NCI-H1417 (cell line): ENCODE data around the gene LACRT.
"Not testable (repeated sequence)": the region's sequence is repeated elsewhere in the genome, so short reads cannot be mapped to it uniquely, and the experiment has no call there.

Experiments
- DNase-seq, 3 experiments: peaks; one replicate each; lab custom pipeline; 2025; lab: John Stamatoyannopoulos, UW

The LACRT gene

DNA sequence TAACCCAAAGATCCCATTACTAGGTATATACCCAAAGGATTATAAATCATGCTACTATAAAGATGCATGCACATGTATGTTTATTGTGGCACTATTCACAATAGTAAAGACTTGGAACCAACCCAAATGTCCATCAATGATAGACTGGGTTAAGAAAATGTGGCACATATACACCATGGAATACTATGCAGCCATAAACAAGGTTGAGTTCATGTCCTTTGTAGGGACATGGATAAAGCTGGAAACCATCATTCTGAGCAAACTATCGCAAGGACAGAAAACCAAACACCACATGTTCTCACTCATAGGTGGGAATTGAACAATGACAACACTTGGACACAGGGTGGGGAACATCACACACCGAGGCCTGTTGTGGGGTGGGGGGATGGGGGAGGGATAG lies 4.4 kb upstream of the LACRT start:
- not testable (repeated sequence) for DNase-seq

DNA sequence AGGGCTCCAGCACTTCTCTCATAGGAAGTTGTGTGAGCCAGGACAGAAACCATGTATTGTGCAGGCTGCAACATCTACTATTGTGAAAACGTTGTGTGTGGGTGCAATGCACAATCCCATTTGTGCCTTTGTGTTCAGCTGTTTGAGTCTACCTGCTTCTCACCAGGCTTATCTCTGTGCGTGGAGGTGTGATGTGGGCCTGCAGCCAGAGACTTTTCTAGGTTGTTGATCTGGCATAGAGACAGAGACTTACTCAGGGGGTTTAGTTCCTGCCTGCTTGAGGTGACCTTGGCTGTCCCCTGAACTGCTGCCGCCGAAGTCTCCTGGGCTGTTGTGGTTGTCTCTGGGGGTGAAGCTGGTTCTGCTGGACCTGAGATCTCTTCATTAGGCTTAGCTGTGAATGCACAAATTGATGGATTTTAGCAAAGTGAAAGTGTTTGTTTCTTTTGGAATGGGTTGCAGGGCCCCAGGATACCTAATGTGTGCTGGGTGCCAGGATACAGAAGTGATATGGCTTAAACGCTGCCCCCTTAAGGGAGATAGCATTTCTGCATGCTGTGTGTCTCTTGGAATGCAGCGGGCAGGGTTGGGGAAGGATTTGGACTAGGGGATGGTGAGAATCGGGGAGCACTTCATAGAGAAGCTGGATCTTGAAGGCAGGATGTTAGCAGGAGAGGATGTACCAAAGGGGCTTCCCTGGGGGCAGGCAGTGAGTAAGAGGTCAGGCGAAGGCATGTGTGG lies 2.5 kb downstream of the LACRT start:
- DNase-seq: no peak

- no peak for DNase-seq
Observed at GRCh38 chr12:54631551-54631950, 3.1 kb downstream of the LACRT start.

- no peak for DNase-seq
Observed at GRCh38 chr12:54629925-54630324, 4.8 kb downstream of the LACRT start.

GRCh38 chr12:54628186-54628846 lies 6.4 kb downstream of the LACRT start:
- no peak for DNase-seq

- no peak for DNase-seq
Observed at GRCh38 chr12:54627304-54627703, 7.4 kb downstream of the LACRT start.

GRCh38 chr12:54625598-54625997 lies 9.1 kb downstream of the LACRT start:
- no peak for DNase-seq

GRCh38 chr12:54624315-54625279 lies 10.1 kb downstream of the LACRT start:
- DNase-seq: no peak

GRCh38 chr12:54622463-54623183 lies 12.1 kb downstream of the LACRT start:
- DNase-seq: peak in 1 of 3 experiments; percentile 22

DNA sequence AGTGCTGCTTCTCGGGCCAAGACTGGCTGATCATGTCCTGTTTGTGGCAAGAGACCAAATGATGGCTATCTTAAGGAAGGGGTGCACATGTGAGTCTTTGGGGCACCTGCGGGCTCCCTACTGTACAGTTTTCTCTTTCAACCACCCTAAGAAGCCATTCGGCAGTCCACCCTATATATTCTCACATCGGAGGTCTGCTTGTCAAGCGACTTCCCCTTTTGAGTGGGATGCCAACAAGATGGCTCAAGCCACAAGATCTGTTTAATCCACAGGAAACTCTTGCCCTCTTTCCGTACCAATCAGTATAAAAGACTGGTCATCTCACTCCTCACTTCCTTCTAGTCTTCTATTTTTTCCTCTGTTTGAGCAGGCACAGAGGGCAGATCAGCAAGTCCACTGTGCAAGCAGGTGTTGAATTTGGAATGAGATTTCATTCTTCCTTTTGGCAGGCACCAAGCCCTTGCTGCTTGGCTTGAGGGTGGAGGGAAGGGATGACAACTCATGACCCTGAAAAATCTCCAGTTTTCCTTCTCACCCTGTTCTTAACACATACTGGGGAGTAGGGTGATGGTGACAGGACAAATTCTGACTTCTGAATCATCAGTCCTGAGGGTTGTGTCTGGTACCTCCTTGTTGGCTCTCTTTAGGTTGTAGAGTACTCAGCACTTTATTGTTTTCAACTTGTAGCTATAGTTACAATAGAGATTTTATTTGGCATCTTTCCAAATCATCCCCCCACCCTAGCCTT lies 17.6 kb downstream of the LACRT start:
- no peak for DNase-seq

DNA sequence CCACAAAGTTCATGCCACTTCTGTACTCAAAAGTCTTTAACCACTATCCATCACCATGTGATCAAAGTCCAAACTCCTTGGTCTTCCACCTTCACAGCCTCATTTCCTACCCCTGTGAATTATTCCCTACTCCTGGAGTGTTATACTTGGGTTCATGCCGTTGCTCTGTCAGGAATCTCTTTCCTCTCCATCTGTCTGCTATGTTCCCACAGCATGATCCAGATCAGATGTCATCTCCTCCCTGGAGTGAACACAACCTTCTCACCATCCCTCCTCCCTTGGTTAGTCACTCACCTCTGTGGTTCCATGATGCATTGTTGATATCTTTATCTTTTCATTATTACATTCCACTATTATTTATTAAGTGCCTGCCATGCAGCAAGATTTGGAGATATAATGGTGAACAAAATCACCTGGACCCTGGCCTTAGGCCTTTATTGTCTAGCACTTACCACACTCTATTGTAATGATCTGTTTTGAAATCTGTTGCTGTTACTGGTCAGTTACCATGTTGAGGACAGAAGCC lies 22.4 kb downstream of the LACRT start:
- no peak for DNase-seq

- DNase-seq: no peak
Observed at GRCh38 chr12:54611715-54612149, 23.0 kb downstream of the LACRT start.

DNA sequence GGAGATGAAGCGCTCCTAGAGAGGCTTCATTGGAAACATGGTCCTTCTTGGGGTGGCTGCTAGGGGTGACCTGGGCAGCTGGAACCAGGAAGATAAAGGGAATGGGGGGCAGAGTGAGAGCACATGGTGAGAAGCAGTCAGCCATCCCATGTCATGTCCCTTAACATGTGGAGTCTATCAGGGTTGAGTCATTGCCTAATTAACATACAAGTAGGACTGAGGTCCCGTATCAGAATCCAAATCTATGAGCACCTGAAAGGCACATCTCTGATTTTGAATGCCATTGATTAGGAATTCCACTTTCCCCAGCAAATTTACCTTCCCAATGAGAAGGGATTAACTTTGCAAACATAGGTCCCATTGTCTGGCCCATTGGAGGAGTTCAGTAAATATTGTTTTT lies 25.9 kb downstream of the LACRT start:
- DNase-seq: no peak

- no peak for DNase-seq
Observed at GRCh38 chr12:54608156-54608555, 26.5 kb downstream of the LACRT start.

DNA sequence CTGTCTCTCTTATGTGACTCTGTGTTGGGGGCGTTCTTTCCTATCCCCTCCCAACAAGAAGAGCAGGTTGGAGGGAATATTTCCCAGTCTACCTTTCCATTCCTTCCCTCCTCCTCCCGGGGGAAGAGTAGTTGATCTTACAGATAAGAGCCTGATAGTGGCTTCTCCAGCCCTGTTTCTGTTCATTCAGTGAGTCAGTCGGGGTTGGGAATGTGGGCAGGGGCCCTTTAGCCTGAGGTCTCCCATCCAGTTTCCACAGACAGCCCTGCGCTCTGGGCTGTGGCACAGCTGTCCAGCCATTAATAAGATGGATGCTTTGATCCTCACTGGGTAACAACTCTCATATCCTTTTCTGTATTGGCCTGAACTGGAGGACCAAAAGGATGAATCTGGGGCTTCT lies 28.1 kb downstream of the LACRT start:
- DNase-seq: no peak

GRCh38 chr12:54605138-54605970 lies 29.3 kb downstream of the LACRT start:
- DNase-seq: no peak

GRCh38 chr12:54604436-54604835 lies 30.3 kb downstream of the LACRT start:
- no peak for DNase-seq

- no peak for DNase-seq
Observed at GRCh38 chr12:54603872-54604271, 30.8 kb downstream of the LACRT start.

DNA sequence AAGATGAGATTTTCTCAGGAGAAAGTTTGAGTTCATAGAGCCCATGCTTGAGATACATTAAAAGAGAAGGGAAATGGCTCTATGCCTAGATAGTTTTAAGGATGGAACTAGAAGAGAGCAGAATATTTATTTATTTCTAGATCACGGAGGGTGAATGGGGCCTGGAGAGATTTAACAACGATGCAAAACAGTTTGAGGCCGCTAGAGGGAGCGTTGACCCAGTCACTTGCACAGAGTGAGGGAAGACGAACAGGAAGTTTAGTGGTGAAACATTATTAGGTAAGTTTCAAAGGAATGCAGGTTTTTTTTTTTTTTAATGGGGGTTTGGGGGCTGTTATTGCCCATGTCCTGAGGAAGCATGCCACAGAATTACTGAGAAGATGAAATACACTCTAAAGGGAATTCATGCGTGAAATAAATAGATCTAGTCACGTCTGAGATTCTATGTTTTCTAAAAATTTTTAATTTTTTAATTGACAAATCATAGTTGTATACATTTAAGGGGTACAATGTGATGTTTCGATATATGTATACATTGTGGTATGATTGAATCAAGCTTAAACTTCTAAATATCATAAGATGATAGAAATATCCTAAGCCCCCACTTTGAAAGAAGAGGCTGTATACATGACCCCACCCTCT lies 31.4 kb downstream of the LACRT start:
- DNase-seq: peak; percentile 49 to 81 (median 62)
